ENCODE measurements around the gene MACC1.

MACC1 gene, protein sequence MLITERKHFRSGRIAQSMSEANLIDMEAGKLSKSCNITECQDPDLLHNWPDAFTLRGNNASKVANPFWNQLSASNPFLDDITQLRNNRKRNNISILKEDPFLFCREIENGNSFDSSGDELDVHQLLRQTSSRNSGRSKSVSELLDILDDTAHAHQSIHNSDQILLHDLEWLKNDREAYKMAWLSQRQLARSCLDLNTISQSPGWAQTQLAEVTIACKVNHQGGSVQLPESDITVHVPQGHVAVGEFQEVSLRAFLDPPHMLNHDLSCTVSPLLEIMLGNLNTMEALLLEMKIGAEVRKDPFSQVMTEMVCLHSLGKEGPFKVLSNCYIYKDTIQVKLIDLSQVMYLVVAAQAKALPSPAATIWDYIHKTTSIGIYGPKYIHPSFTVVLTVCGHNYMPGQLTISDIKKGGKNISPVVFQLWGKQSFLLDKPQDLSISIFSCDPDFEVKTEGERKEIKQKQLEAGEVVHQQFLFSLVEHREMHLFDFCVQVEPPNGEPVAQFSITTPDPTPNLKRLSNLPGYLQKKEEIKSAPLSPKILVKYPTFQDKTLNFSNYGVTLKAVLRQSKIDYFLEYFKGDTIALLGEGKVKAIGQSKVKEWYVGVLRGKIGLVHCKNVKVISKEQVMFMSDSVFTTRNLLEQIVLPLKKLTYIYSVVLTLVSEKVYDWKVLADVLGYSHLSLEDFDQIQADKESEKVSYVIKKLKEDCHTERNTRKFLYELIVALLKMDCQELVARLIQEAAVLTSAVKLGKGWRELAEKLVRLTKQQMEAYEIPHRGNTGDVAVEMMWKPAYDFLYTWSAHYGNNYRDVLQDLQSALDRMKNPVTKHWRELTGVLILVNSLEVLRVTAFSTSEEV

GRCh38 chr7:20217193-20217948 lies at the start of gene MACC1:
Gene MACC1, minus strand, starts transcription at chr7:20217384. Its CDS starts 55,522 bp downstream, at chr7:20161862.
- no peak for DNase-seq

DNA sequence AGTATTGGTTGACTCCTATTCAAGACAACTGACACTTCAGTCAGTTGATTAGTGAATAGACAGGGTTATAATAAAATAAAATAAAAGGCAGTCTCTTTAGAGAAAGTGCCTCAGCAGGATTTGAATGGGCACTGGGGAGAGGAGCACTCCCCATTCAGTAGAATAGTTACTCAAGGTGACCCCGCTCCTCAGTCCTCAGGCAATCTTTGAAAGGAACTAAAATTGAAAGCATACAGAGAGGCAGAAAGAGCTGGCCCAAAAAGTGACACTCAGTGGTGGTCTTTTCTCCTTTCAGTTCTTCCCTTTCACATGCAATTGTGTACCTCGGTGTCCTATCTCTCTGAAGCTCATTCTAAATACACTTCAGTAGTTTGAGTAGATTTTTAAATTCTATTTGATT lies 47.4 kb upstream of the MACC1 start:
- DNase-seq = no peak

DNA sequence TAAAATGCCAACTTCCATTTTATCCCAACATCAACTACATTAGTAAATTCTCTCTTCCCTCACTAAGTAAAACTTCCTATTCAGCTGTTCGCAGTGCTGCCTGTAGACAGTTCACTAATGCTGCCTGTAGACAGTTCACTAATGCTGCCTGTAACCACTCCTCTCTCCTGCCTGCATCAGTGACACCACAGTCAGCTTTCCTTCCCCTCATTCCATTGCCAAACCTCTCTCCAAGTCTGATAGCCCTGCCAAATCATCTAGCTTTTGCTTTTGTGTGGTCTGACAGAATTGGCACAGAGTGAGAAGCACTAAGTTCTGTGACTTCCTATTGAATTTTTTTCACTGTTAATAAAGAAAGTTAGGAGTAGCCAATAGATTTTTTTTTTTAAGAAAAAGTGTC lies 43.0 kb upstream of the MACC1 start:
- DNase-seq = no peak

GRCh38 chr7:20257212-20257611 lies 40.0 kb upstream of the MACC1 start:
- no peak for DNase-seq

- DNase-seq = no peak
Measured at GRCh38 chr7:20249920-20250319, 32.7 kb upstream of the MACC1 start.

GRCh38 chr7:20249376-20249775 lies 32.2 kb upstream of the MACC1 start:
- no peak for DNase-seq

DNA sequence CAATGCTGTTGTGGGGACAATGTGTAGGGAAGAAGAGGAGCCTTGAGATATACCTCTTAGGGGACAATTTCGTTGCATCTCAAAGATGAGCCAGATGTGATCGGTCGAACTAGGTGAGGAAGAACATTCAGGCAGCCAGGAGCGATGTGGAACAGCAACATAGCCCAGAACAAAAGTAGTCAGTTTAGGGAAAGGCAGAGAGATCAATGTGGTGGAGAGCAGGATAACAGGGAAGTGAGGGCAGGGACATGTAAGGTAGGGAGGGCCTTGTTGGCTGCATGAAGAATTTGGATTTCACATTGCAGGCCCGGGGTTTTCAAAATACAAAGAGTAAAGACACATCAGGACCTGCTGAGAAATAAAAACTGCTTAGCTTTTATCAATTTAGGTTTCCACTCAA lies 29.1 kb upstream of the MACC1 start:
- no peak for DNase-seq

- no peak for DNase-seq
Measured at GRCh38 chr7:20244334-20245120, 27.3 kb upstream of the MACC1 start.

GRCh38 chr7:20241911-20242261 lies 24.7 kb upstream of the MACC1 start:
- no peak for DNase-seq

- no peak for DNase-seq
Measured at GRCh38 chr7:20241194-20241910, 24.2 kb upstream of the MACC1 start.

- no peak for DNase-seq
Measured at GRCh38 chr7:20240080-20240926, 23.1 kb upstream of the MACC1 start.

DNA sequence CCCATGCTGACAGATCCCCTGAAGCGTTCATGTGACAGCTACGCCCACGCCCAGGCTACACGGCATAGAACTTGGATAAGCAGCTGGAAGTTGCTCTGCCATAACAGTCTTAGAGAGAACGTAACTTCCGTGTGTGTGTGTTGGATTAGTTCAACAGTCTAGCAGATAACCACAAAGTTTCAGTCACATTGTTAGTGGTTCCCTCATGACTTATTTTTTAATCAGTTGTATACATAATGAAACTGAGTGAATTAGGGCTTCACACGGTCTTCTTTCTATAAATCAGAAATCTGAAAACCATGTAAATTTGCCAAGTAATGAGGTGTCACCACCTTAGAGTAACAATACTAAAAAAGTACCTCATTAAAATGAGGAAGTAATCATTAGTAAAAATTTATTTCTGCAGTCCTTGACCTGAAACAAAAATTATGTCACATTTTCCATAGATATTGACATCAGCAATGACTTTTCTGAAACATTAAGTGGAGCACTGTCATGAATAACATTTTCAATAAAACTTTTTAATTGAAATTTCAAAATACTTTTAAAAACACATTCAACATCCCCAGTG lies 21.7 kb upstream of the MACC1 start:
- no peak for DNase-seq

- DNase-seq = no peak
Measured at GRCh38 chr7:20238194-20238753, 21.1 kb upstream of the MACC1 start.

DNA sequence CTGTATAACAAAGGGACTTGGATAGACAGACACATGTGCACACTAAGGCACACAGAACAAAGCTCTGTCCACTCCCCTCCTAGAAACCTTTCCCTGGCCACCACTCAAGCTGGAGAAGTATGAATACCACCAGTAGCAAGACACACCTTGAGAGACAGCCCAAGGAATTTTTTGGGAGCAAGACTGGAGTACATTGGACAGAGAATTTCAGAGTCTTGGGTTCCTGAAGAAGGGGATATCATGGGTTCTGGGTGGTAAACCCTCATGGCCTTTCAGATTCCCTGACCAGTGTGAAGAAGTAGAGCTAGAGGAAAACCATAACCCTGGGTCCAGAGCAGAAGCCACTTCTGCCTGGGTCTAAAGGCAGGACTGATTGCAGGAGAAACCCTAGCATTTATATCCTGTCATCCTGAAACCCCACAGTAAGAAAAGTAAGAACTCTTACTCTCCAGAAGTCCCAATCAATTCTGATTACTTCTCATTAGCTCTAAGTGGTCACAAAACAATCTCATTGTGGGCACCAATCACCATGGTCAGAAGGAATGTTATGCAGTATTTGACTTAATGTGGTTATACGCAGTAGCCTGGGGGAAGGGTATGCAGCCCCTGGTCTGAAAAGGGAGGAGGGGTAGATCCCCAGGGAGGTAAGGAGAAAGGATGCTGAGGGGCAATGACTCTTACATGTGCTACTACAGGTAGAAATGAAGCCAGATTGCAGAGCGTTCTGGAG lies 20.4 kb upstream of the MACC1 start:
- no peak for DNase-seq

GRCh38 chr7:20236790-20237189 lies 19.6 kb upstream of the MACC1 start:
- no peak for DNase-seq

GRCh38 chr7:20236043-20236442 lies 18.9 kb upstream of the MACC1 start:
- DNase-seq = no peak

DNA sequence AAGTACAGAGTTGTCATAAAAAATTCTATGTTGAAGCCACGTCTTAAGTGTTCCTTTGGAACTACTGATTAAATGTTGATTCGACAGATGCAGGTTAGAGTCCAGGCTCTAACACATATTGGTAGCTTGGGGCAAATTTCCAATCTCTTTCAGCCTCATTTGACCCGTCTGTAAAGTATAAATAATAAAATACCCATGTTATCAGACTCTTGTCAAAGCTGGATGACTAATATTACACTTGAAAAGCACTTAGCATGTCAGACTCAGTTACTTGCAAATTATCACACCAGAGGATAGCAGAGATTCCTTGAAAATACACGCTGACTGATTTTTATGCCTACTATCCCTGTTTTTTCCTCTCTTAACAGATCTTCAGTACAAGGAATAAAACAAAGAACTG lies 18.1 kb upstream of the MACC1 start:
- DNase-seq = no peak

GRCh38 chr7:20233362-20233761 lies 16.2 kb upstream of the MACC1 start:
- no peak for DNase-seq

- DNase-seq = no peak
Measured at GRCh38 chr7:20232848-20233247, 15.7 kb upstream of the MACC1 start.

Measured in activated CD4-positive, CD25-positive, alpha-beta regulatory T cell treated with anti-CD3 and anti-CD28 coated beads, Interleukin-2, amount 50 U/mL, for 72 hours (primary cell).